Chondrocyte (in vitro differentiated cells): Measurements from ENCODE around the gene TNFAIP8L2. TPM values are rescaled to one million over a fixed set of nuclear protein-coding genes. Genes with fewer than 3 reads are reported as not detected.

Experiments used
- DNase-seq: peaks from one replicate; pipeline ENCODE4 v3.0.0; 2021; ENCODE audit warnings: mixed read lengths, low spot score
- H3K27ac Mint-ChIP-seq: one replicate; pipeline ENCODE4 v1.8.0; 2021; ENCODE audit warnings: mild to moderate bottlenecking, moderate library complexity, mixed read lengths; ENCODE audit not compliant: unreplicated experiment
- H3K27me3 Mint-ChIP-seq: 2 replicates; pipeline ENCODE4 v1.8.0; 2021; ENCODE audit warnings: low read depth, mixed read lengths
- H3K36me3 Mint-ChIP-seq: 2 replicates; pipeline ENCODE4 v1.8.0; 2021; ENCODE audit warnings: low read depth, mixed read lengths
- H3K4me1 Mint-ChIP-seq: 2 replicates; pipeline ENCODE4 v1.8.0; 2021; ENCODE audit warnings: low read depth, mild to moderate bottlenecking, mixed read lengths
- H3K4me3 Mint-ChIP-seq: one replicate; pipeline ENCODE4 v1.8.0; 2021; ENCODE audit warnings: mild to moderate bottlenecking, moderate library complexity, mixed read lengths; ENCODE audit not compliant: unreplicated experiment
- H3K9me3 Mint-ChIP-seq: 2 replicates; pipeline ENCODE4 v1.8.0; 2021; ENCODE audit warnings: low read depth, mixed read lengths
- total RNA-seq: library from RNA; stranded (reverse); gene quantifications from 3 replicates; pipeline ENCODE4 v1.2.1, GENCODE V29; 2021
- TF ChIP-seq, protein P1 (sequence below): fragments of 200-600 bp; sonication (generic); IDR thresholded peaks from 2 replicates; pipeline ENCODE4 v1.5.0; 2021; ENCODE audit warnings: antibody characterized with exemption, mild to moderate bottlenecking, moderate library complexity

TNFAIP8L2 gene
- total RNA-seq, 1 donor from 2014 or later = not detected

DNA sequence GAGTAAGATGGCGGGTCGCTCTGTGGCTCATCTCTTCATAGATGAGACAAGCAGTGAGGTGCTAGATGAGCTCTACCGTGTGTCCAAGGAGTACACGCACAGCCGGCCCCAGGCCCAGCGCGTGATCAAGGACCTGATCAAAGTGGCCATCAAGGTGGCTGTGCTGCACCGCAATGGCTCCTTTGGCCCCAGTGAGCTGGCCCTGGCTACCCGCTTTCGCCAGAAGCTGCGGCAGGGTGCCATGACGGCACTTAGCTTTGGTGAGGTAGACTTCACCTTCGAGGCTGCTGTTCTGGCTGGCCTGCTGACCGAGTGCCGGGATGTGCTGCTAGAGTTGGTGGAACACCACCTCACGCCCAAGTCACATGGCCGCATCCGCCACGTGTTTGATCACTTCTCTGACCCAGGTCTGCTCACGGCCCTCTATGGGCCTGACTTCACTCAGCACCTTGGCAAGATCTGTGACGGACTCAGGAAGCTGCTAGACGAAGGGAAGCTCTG is 2.4 kb downstream of the TNFAIP8L2 start:
- DNase-seq = peak; percentile 89
- Mint-ChIP-seq H3K4me3 (no peak overlapping the region), H3K27ac (no peak overlapping the region), H3K27me3 (no peaks in the 10 kb centered on the region), H3K36me3 (peaks cover 16% of the 10 kb centered on the region), H3K9me3 (no peaks in the 10 kb centered on the region), H3K4me1 (peaks cover 4% of the 10 kb centered on the region)
- TF ChIP-seq, protein P1, sequence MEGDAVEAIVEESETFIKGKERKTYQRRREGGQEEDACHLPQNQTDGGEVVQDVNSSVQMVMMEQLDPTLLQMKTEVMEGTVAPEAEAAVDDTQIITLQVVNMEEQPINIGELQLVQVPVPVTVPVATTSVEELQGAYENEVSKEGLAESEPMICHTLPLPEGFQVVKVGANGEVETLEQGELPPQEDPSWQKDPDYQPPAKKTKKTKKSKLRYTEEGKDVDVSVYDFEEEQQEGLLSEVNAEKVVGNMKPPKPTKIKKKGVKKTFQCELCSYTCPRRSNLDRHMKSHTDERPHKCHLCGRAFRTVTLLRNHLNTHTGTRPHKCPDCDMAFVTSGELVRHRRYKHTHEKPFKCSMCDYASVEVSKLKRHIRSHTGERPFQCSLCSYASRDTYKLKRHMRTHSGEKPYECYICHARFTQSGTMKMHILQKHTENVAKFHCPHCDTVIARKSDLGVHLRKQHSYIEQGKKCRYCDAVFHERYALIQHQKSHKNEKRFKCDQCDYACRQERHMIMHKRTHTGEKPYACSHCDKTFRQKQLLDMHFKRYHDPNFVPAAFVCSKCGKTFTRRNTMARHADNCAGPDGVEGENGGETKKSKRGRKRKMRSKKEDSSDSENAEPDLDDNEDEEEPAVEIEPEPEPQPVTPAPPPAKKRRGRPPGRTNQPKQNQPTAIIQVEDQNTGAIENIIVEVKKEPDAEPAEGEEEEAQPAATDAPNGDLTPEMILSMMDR = no peak

DNA sequence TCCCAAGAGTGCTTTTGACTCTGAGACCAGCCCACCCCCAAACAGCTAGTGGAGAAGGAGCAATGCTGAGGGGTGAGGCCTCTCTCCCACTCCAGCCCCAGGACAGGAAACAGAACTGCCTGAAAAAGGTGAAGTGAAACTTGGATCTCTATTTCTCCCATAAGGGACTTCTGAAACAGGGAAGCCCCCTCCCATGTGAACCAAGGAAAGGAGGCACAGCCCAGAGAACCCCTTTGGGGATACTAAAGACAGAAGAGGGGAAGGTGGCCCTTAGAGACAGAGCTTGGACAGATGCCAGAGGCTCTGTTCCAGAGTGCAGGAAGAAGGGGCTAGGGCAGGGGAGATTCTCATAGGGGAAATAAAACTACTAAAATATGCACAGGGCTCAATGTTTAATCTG is 2.9 kb downstream of the TNFAIP8L2 start:
- H3K9me3 Mint-ChIP-seq = no peaks in the 10 kb centered on the region
- DNase-seq = peak; percentile 12
- no peak overlapping the region for H3K4me3 Mint-ChIP-seq
- TF ChIP-seq, protein P1 = no peak
- H3K27me3 Mint-ChIP-seq = no peaks in the 10 kb centered on the region
- H3K36me3 Mint-ChIP-seq = peaks cover 16% of the 10 kb centered on the region
- peaks cover 8% of the 10 kb centered on the region for H3K4me1 Mint-ChIP-seq
- no peak overlapping the region for H3K27ac Mint-ChIP-seq

DNA sequence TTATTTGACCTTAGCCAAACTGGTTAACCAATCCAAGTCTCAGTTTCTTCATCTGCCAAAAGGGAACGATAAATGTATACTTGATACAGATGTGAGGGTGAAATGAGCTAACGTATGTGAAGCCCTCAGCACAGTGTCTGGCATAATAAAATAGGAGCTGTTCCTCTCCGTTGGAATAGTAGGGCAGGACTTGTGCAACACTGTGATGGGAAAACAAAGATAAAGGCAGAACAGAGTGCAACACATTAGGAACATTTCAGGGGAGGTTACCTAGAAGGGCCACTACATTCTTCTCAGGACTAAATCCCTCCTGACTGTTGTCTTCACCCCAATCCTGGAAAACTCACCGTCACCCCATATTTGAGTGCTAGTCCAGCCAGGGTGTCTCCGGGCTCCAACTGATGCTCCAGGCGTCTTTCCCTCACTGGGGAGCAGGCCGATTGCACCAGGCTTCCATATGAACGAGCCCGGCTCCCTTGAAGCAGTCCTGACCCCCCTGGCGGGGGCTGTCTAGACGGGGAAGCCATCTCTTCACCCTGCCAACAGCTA is 8.4 kb downstream of the TNFAIP8L2 start:
- peaks cover 19% of the 10 kb centered on the region for H3K36me3 Mint-ChIP-seq
- no peaks in the 10 kb centered on the region for H3K27me3 Mint-ChIP-seq
- peaks cover 34% of the 10 kb centered on the region for H3K4me1 Mint-ChIP-seq
- peak overlapping the region; percentile 97 for H3K4me3 Mint-ChIP-seq
- peak overlapping the region; percentile 99 for H3K27ac Mint-ChIP-seq
- H3K9me3 Mint-ChIP-seq = no peaks in the 10 kb centered on the region
- TF ChIP-seq, protein P1 = no peak
- DNase-seq = no peak

DNA sequence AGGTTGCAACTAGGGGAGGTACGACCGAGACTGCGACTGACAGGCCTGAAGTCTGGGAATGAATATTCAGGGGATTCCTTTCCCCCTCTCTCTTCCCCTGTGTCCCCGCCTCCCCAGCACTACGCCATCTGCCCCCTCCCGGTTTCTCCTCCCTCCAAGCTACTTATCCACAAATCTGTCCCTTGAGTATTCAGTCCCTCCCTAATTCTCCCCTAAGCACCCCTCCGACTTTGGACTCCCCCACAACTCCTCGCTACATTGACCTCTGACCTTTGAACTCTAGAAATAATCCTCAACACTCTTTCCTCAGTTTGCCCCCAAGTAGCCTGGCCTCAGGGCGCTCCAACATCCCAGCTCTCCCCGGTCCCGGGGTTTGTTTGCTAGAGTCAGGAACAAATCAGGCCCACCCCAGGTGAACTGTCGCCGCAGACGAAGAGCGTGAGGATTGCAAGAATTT is 8.9 kb downstream of the TNFAIP8L2 start:
- Mint-ChIP-seq H3K4me1 (peaks cover 34% of the 10 kb centered on the region), H3K9me3 (no peaks in the 10 kb centered on the region), H3K27me3 (no peaks in the 10 kb centered on the region), H3K4me3 (peak overlapping the region; percentile 97), H3K36me3 (peaks cover 18% of the 10 kb centered on the region), H3K27ac (peak overlapping the region; percentile 99)
- no peak for DNase-seq
- TF ChIP-seq, protein P1 = peak; percentile 18

DNA sequence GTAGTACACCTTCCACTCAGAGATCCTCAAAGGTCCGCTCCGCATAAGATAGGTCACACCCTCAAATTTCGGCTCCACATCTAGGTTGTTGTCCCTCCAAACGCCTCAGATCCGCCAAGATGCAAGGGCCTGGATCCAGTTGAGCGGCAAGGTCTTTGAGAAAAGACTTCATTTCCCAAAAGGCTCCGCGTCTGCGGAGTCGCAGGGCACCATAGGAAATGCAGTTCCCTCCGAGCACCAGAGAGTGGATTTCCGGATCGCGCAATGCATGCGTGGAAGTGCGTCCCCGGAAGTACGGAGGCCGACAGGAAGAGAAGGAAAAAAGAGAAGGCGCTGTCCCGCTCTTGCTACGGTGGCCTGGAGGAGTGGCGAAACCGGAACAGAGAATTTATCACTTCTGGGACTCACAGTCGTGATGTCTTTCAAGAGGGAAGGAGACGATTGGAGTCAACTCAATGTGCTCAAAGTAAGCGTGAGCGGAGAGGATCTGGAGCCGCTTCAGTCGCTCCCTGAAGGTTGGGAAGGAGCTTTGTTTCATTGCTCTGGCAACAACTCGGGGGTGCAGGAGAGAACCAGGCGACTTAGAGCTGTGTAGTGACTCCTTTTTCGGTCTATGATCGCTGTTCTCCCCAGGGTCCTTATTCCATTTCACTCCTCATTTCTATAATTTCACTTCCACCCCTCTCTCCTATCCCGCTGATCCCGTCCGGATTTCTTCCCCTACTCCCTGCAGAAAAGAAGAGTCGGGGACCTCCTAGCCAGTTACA is 9.5 kb downstream of the TNFAIP8L2 start, which contains the start of the genes LYSMD1 and SCNM1:
Gene LYSMD1, minus strand, starts transcription at position 165 of the 767 bp plus-strand sequence. CDS start 644 bp downstream, outside the sequence.
Gene SCNM1, plus strand, starts transcription at position 407 of the 767 bp plus-strand sequence. Its CDS starts 9 bp downstream, at position 416.
- H3K9me3 Mint-ChIP-seq = no peaks in the 10 kb centered on the region
- H3K36me3 Mint-ChIP-seq = peaks cover 15% of the 10 kb centered on the region
- DNase-seq = peak; percentile 98
- H3K27ac Mint-ChIP-seq = peak within 1 kb of the TSS; percentile 99
- TF ChIP-seq, protein P1 = no peak
- peak within 1 kb of the TSS; percentile 97 for H3K4me3 Mint-ChIP-seq
- no peaks in the 10 kb centered on the region for H3K27me3 Mint-ChIP-seq
- H3K4me1 Mint-ChIP-seq = peaks cover 34% of the 10 kb centered on the region
